Inflammatory macrophage (primary cell): ENCODE measurements around the gene AP2B1.

Experiments used
- DNase-seq, 2 donors: peaks; one replicate each; pipeline ENCODE4 v3.0.0-alpha.2; 2020 to 2022

The AP2B1 gene

DNA sequence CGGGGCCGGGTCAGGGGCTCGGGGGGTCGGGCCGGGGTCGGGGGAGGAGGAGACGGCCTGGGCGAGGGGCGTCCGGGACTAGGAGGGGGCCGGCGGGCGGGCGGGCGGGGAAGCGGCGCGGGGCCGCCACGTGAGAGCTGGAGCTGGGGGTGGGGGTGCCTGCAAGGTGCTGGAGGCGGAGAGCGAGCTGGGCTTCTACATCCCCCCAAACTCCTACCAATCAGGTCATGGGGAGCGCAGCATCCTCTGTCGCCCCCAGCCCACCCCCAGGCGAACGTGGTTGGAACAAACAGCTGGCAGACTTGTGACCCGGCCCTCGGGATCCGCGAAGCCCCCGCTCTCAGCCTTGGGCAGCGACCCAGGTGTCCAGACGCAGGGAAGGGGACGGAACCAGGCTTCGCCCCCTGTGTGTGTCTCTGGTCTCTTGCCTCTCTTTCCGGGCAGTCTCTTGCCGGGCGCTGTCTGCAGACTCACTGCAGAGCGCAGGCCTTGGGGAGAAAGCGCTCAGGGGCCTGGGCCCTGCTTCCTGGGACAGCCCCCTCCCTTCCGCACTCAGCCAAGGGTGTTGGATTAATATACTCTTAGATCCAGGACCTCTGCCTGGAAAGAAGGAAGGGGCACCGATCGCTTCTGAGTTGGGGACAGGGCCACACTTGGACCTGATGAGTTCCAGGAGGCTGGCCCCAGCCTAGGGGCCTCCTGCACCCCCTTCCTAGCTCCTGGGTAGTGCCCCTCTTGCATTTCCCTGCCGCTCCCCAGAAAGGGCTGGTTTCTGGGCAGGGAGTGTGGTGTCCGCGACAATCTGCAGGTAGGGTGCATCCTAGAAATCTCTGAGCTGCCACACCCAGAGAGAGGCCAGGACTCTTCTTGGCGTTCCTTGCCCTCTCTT is 145.0 kb downstream of the AP2B1 start:
- DNase-seq = no peak

DNA sequence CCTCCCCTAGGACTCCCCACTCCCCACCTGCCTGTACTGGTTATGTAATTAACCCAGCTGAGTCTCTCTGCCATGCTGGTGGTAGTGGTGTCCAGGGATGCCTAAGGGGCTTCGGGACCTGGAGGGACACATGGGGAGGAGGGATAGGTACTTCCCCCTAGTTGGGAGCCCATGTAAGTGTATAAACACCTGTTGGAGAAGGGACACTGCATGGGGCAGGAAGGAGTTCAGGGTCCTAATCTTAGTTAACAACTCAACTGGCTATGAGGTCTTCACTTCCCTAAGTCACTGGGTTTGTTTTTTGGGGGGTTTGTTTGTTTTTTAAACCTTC is 145.6 kb downstream of the AP2B1 start:
- DNase-seq = no peak

DNA sequence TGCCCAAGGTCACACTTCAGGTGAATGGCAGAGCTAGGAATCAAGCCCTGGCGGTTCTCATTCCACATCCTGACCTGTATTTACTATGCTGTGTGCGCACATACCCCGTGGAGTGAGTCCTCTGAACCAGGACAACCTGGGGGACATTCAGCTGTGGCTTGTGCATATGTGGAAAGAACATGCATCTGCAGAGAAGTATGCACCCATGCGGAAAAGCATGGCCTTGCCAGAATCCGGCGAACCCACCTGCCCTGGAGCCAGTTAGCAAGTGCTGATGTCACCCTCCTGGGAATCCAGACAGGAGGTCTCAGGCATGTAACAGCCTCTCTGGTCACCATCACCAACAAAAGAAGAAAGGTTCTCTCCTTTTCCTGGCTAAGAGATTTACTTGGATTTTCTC is 146.2 kb downstream of the AP2B1 start:
- no peak for DNase-seq

DNA sequence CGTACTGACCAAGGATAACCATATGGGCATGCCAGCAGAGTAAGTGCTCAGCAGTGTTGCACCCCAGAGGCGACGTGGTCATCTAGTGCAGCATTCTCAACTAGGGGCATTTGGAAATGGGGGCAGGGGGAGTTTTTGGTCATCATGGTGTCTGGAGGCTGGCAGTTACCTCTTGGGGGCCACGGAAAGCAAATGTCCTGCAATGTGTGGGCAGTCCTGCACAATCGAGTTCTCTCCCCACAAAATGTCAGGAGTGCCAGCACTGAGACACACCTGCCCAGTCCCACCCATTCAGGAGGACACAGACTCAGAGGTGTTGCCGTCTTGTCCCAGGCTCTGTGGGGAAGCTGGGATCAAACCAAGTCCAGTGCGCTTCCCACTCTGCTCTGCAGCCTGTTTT is 147.3 kb downstream of the AP2B1 start:
- no peak for DNase-seq

DNA sequence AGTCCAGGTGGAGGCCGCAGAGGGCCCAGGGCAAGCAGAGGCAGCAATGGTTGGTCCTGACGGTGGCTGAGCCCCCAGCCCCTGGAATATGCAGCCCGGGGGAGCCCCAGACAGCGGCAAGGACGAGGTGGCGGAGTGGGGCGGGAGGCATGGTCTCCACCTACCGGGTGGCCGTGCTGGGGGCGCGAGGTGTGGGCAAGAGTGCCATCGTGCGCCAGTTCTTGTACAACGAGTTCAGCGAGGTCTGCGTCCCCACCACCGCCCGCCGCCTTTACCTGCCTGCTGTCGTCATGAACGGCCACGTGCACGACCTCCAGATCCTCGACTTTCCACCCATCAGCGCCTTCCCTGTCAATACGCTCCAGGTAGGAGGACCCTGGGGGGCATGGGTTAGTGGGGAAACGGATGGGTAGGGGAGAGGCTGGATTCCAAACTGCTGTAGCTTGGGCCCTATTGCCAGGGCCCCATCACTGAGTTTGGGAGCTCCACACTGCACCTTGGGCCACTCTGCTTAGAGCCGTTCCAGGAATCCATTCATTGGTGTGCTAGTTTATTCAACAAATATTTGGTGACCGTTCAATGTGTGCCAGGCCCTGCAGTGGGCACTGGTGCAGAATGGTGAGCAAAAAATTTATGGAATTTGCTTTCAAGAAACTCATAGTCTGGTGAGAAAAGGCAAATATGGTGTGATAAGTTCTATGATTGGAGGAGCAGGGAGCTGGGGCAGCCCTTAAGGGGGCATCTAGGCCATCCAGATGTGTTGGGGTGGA is 148.1 kb downstream of the AP2B1 start:
- no peak for DNase-seq

DNA sequence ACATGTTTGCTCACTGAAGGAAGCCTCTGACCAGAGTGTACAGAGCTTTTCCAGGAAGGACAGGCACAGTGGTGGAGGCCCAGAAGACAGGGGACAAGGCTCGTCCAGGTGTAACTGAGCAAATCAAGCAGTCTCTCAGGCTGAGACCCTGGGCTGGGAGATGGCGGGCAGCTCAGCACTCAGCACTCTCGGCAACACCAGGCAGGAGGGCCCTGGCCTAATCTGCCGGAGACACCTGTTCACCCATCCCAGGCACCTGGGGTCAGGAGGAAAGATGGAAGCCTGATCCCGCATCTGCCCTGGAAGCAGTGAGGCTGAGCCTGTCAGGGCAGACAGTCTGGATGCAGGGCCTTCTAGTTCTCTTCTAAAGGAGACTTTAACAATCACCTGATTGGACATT is 149.1 kb downstream of the AP2B1 start:
- DNase-seq = no peak

DNA sequence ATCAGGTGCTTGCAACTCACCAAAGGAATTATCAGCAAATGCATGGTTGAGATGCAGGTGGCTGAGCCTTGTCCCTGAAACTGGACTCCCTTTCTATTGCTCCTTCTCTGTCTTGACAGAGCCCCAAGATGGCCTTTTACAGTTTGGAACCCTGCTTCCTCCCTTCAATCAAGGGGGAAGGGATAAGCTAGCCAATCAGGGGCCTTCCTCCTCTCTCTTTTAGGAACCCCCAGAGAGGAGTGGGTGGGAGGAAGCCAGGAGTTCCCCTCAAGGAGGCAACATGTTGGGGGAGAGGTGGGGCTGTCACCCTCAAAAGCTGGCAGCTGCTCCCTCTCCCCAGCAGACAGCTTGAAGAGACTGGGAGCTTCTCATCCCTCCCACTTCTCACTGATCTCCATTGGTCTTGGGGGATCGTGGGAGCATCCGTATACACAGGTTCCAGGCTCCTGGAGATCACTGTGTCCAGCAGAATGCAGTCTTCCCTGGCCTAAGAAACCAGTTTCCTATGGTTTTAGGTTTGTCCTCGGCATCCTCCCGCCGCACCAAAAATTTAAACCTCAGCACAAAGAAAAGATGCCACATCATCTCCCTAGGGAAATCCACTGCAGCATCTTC is 151.5 kb downstream of the AP2B1 start:
- no peak for DNase-seq

DNA sequence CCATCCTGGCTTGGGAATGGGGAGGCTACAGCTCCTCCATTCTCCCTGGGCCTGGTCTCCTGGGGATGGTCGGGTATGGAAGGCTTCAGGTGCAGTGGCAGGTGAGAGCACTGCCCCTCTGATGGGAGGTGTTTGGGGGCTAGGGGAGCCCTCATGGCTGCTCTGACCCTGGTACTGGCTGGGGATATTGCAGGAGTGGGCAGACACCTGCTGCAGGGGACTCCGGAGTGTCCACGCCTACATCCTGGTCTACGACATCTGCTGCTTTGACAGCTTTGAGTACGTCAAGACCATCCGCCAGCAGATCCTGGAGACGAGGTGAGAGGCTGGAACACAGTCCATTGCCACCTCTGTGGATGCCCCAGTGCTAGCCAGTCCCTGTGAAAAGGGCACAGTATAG is 153.1 kb downstream of the AP2B1 start:
- DNase-seq = no peak

DNA sequence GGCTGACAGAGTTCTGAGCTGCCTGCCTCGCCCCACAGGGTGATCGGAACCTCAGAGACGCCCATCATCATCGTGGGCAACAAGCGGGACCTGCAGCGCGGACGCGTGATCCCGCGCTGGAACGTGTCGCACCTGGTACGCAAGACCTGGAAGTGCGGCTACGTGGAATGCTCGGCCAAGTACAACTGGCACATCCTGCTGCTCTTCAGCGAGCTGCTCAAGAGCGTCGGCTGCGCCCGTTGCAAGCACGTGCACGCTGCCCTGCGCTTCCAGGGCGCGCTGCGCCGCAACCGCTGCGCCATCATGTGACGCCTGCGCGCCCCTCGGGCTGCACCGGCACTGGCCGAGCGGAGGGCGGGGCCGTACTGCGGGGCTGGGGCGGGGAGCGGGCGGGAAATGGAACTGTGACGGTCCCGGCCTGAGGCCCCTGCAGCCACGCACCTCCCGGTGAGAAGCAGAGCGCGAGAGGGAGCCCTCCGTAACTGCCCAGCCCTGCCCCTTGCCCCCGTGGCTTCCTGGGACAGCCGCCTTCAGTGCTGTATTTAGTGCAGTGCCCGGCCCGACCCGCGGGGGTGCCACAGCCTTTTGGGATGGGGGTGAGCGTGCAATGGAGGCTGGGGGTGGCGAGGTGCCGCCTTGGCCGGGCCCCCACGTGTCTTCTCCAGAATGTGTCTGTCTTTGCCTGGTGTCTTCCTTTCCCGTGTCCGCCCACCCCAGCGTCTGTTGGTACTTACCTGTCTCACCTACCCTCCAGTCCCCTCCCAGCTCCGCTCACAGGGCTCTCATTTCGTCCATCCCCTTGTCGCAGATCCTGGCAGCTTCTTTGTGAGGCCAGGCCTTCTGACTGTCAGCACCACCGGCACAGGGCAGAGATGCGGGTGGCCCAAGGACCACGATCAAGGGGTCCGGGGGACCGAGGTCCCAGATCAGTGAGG is 154.1 kb downstream of the AP2B1 start:
- no peak for DNase-seq

DNA sequence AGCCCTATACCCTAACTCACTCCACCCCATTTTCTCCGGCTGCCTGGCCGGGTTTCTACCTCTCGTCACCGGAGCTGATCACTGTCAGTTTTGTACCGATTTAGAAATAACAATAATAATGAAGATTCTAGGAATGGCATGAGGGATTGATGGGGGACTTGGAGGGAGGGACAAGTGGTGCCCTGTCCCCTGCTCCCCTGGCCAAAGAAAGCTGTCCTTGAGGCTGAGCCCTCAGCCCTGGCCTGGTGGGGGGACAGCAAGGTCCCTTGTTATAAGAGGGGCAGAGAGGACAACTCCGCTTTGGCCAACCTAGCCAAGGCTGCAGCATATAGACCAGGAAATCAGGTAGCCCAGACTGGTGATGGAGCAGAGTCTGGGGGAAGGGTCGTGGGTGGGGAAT is 155.4 kb downstream of the AP2B1 start:
- DNase-seq = no peak

DNA sequence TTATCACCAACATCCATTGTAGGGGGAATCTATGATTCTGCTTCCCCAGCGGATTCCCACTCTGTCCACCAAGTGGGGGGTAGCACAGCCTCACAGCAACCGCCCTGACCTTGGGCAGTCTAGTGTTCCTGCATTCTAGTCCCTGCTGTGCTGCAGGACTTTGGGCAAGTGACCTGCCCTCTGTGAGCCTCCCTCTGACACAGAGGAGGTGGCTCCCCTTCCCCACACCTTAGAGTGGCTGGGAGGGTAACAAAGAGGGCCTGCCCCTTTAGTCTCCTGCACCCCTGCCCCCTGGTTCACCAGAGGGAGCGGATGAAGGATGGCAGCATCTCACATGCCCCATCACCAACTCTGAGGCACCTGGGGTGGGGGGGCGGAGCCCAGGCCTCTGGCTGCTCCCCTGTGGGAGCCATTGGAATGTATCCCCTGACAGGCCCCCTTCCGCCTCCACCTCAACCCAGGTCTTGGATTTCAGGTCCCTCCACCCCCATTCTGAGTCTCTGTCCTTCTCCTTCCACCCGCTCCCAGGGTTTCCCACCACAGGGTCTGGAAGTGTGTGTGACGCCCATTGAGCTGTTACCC is 155.9 kb downstream of the AP2B1 start:
- DNase-seq = no peak

DNA sequence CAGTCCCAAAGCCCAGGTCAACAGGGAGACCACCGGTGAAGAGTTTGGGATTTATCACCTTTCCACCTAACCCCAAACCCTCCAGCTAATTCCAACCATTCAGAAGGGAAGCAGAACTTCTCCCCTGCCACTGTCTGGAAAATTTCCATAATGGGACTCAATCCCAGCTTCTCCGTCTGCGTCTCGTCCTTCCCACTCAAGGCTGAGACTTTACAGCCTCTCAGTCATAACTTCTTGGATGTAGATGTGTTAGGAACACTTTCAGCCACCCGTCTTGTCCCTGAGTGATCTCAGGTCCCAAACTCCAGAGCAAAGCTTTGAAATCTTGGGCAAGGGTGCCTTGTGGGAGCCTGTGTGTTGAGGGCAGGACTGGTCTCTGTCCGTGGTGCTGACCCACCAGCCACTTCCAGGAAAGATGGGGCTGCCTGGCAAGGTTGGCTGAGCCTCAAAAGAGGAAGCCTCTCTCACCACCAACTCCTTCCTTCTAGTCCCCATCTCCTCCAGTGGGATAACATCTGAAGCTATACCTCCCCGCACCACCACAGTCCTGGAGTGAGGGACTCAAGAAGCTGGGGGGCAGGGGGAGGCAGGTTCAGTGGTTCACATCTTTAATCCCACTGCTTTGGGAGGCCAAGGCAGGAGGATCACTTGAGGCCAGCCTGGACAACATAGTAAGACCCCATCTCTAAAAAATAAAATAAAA is 156.7 kb downstream of the AP2B1 start:
- peak; percentile 36 to 67 for DNase-seq

DNA sequence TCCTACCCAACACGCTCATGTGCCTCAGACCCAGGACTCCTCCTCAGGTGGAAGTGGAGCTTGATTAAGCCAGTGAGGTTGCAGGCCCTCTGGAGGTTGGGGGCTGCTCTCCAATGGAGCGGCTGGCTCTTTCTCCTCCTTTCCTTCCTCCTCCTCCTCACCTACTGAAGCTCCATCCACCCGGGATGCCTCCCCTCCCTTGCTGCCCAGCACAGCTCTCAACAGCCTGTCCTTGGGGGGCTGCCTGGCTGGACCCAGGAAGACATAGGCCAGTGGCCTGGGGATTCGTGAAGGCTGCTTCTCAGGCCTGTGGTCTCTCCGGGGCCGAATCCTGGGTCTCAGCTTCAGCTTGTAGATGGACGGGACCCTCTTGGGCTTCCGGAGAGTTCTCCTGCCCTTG is 157.7 kb downstream of the AP2B1 start:
- DNase-seq = no peak

DNA sequence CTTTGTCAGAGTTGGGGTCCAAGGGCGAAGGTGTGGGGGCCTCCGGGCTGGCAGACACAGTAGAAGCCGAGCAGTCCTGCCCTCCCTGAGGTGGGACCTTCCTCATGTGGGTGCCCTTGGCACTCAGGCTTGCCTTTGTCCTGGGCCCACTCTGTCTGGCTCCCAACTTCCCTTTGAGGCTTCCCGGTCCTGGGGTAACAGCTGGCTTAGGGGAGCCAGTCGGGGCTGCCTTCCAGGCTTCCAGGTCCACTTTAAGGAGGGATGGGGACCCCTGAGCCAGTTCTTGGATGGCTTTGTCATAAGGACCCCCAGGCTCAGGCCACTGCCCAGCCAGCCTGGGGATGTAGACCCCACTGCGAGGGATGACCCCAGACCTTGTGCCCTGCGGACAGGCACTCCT is 158.1 kb downstream of the AP2B1 start:
- no peak for DNase-seq

DNA sequence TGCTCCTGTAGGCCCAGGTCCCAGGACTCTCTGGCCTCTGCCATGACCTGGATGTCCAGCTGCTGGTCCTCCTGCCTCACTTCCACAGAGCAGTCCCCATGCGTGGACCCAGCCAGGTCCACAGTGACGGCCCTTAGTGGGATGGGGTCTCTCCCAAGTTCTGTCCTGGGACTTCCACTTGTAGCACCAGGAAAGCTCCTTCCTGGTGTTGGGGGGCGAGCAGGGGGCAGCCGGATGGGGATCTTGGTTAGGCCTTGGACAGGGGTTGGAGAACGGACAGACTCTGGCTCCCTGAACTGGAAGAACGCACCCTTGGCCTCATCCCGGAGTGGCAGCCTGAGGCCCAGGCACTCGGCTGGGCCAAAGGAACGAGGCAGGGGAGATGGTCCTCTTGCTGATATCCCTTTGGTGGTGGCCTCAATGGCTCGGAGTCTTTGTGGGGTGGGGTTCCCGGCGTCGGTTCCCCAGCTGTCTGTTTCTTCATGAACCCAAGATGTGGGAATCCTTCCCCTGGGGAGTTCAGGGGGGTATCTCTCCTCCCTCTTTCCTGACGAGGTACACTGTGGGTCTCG is 158.7 kb downstream of the AP2B1 start:
- DNase-seq = no peak

DNA sequence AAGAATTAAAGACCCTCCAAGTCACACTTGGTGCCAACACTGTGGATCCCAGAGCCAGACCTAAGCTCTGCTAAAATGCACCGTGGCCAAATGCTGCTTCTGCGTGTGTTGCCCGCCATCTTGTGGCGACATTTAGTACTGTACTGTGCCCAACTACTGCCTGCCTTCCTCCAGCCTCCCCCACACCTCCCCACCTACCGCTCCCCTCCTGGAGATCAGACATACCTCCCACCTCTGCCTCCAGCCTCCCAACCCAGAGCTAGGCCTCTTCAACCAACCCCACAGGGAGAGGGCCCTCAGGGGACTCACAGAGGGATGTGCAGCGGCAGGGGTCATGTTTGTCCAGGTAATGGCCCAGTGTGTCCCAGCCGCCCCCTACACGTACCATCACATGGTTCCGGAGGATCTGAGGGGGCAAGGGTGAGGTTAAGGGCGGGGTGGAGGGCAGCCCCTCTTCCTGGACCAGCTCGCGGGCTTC is 160.5 kb downstream of the AP2B1 start:
- peak; percentile 66 to 79 for DNase-seq

DNA sequence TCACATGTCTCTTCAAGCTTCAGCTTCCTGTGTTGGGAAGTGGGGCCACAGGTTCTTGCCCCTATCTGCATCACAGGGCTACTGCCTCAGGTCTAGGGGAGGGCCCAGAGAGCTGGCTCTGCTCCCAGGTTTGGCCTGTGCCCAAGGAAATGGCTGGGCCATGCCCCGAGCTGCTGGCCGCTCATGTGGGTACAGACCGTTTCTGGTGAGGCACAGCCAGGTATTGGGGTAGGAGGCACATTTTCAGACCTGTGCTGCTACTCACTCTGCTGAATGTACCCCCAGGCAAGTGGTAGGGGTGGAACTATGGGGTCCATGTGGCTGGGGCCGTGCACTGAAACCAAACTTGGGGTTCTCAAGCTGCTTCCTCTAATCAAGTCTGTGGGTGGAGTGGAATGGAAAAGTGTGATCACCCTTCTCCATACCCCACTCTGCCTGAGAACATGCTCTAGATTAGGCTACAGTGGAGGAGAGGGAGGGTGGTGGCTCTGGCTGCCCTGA is 161.3 kb downstream of the AP2B1 start:
- no peak for DNase-seq

DNA sequence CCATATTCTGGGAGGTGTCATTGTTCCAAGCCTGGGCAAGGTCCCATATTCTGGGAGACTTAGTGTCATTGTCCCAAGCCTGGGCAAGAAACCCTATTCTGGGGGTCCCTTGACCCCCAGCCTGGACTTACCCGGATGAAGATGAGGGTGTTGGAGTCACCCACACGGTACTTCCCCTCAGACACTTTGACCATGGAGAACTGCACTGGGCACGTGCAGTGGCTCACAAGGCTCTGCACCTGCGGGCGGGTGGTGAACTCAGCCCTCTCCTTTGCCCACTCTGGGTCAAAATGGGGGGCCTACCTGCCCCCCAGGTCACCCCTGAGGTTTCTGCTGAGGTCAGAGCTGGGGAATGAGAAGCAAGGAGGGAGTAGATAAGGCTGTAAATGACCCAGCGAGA is 161.9 kb downstream of the AP2B1 start:
- DNase-seq = no peak

DNA sequence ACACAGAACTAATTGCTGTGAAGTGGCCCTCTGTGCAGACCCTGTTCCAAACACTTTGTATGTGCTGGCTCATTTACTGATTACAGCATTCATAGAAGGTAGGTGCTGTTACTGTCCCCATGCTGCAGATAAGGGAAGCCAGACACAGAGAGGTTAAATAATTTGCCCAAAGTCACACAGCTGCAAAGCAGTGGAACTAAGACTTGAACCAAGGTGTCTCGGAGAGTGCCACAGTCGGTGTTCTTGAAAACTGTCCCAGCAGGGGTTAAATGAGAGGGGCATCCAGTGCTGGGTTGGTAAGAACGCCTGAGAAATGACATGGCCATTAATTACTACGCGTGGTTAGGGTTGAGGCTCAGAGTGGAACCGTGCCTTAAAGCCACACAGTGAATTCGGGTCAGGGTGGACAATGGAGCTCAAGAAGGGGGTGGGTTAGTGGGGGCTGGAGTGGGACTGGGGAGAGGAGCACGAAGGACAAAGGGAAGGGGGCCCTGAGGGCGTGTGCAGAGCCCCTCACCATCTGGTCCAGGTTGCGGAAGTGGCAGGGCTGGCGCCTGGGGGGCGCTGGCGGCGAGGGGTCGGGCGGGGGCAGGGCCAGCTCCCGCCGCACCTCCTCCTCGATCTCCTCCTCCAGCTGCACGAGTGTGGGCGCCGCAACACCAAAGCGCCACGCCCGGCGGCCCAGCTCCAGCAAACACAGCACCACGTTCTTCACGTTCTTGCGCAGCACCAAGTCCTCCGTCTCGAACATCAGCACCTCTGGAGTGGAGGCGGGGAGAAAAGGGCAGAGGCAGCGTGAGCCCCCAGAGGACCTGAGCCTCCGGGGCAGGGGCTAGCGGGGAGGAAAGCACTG is 162.7 kb downstream of the AP2B1 start:
- DNase-seq = no peak
